Femur (tissue), 1 donor: ENCODE data around the gene ABCC4.

Source experiments
- DNase-seq: peaks from one replicate; pipeline ENCODE4 v3.0.0-alpha.2; 2017

Gene ABCC4

DNA sequence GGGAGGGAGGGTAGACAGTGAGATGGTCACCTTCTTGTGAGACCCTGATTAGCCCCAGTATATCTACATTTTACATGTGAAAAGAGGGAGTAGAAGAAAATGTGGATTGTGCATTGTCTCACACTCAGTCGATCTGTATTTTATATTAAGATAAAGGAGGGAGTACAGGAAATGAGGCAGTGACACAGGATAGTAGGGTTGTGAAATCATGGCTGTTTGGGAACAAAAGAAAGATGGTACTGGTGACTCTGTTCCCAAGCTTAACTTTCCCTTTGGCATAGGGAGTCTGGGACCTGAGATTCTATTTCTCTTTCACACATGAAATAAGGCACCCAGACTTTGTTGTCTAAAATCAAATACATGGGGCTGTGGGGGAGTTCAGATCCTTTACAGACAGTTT is 194.7 kb downstream of the ABCC4 start:
- DNase-seq, result no peak

DNA sequence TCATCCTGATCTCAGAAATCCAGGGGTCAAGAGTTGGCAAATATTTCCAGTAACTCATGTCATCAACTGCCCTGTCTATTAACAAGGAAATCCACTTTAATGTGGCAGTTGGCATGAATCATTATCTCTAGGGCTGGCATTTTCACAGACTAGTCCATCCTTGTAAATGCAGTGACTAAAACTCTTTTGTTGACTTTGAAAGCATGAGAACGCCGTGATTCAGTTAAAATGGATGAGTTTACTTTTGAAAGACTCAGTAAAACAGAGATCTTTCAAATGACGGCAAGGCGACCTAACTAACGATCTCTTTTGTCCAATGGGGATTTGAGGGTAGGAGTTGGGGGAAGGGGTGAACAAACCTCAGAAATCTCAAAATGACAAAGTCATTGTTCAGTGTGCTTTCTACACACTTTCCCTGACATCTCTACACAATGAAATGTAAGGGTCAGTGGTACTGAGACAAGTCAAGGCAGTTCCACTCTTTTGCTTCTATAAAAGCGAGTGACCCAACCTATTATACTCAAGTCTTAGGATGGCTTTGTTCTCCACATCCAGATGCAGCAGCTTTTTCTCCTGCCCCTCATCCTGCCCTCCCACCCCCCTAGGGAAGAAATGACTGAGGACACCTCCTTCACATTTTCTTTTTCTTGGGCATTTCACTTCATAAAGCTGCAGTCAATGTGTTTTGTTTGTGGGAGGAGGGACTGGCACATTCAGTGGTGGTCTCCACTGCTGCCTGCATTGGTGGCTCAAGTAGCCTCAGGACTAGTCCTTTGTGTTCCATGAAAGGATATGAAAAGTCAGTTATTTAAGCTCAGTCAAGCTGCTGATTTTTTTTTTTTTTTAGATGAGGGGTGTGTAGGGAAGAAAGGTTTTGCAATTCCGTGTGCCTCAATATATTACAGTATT is 200.5 kb downstream of the ABCC4 start:
- no peak for DNase-seq

DNA sequence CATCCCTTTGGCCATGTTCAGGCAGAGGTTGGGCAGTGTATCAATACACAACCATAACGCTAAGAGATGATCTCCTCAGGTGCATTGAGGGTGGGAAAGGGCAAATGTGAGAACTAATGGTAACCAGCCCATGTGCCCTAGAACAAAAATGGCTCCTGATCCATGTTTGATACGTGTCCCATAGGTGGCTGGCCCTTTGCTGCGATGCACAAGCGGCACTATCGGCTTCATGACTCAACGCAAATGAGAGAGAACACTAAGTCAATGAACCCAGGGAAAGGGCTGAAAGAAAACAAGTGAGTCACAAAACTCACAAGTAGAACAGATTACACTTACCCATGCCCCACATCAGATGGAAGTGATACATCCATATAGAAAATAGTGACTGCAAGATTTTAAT is 201.7 kb downstream of the ABCC4 start:
- DNase-seq, result no peak

DNA sequence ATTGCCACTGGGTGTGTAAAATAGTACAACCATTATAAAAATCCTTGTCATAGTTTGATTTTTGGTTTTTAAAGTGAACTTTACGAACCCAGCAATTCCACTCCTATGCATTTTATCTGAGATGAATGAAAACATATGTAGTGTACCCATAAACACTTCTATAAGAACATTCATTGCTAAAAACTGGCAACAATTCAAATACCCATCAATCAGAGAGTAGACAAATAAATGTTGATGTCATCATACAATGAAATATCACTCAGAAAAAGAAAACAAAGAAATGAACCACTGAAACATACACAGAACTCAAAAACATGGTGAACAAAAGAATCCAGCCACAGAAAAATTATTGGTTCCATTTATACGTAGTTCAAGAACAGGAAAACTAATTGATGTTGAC is 202.3 kb downstream of the ABCC4 start:
- DNase-seq, result no peak

DNA sequence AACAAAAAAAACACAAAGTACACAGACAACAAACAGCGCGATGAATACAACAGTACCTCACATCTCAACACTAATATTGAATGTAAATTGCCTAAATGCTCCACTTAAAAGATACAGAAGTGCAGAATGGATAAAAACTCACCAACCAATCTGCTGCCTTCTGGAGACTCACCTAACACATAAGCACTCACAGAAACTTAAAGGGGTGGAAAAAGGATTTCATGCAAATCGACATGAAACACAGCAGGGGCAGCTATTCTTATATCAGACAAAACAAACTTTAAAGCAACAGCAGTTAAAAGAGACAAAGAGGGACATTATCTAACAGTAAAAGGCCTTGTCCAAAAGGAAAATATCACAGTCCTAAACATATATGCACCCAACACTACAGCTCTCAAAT is 209.5 kb downstream of the ABCC4 start:
- no peak for DNase-seq

DNA sequence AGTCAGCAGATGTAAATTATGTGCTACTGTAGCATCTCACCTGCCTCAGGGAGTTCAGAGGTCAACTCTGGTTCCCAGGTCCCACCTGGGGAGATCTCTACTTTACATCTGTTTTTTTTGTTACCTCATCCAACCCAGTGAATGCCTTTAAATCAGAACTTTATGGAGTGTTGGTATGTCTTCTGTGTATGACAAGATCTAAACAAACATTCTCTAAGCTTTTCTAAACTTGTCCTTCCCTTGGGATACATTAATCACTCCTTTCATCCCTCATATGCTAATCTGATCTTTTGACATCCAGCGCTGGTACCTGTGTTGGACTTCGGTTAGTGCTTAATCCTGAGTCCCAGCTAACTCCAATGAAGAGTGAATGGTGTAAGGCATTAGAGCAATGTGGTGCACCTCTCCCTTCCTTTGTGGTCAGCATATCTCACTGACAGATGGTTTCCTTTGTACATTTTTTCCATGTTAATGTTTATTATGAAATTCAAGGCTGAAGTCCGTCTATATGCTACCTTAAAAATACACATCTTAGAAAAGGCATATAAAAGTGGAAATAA is 213.4 kb downstream of the ABCC4 start:
- DNase-seq, result no peak

DNA sequence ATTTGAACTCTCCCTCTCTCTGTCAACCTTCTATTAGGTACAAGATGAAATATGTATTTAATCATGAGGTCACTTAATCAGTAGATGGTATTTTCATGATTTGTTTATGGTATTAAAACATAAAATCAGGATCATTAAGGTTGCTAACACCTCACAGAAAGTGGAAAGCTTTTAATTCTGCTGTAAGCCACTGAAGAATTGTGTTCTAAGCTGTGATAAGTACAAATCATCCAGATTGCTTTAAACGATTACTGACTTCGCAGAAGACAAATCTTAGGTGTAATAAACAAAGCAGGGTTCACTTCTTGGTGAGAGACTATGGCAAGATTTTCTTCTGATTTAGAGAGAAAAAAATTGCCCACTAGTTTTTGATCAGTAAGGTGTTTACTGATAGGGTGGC is 214.5 kb downstream of the ABCC4 start:
- no peak for DNase-seq

DNA sequence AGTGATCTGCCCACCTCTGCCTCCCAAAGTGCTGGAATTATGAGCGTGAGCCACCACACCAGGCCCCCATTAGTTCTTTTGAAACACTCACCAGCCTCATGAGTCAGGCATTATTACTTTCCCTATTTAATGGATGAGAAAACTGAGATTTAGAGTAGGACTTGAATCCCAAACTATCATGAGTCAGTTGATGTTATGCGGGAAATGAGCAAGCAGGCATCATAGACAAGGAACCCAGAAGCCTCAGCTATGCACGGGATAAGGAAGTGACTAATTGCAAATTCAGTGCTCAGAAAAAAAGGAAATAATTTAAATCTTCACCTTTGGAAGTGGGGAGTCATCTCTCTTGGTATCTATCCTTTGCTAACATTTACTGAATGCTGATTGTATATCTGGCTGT is 217.5 kb downstream of the ABCC4 start:
- DNase-seq, result no peak

DNA sequence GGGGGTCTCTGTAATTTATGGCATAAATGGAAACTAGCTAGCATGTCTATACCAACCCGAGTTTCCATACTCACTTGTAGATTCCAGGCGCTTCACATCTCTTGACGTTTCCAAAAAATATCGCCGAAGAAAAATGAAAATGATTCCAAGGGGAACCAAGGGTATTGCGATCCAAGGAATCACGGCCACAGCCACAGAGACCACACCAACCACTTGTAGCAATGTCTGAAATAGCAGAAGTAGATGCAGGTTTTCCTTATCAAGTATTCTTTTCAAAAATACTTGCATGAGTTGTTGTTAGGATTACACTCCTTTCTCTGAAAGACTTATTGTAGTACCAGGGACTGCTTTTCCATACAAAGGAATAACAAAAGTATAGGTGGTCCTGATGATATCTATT is 218.2 kb downstream of the ABCC4 start:
- no peak for DNase-seq

DNA sequence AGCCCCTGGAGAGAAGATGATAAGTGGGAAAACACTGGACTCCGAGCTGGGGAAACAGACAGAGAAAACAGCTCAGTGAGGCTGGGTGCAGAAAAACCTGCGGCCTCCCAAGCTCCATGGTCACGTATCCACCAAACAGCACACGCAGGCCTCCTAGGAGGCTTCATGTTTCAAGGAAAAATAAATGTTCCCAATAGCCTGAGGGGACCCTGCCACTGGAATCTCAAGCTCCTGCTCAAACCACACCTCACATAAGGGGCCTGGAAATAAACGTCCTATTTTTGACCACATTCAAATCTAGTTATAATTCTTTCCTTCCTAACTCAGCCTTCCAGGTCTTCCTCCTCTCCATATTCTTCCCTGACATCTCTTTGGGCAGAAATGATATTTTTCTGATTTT is 225.7 kb downstream of the ABCC4 start:
- no peak for DNase-seq

DNA sequence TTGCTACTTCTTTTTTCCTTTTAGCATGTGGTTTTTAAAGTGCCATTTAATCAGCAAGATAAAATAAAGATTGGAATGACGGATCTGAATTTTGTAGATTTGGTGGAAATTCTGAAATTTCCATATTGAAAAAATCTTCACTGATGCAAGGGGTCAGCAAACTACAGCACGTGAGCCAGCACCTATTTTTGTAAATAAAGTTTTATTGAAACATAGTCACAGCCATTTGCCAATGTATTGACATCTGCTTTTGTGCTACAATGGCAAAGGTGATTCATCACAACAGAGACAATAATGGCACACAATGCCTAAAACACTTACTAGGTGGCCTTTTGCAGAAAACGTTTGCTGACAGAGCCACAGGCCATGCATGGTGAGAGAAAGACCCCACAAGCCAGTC is 226.4 kb downstream of the ABCC4 start:
- no peak for DNase-seq

DNA sequence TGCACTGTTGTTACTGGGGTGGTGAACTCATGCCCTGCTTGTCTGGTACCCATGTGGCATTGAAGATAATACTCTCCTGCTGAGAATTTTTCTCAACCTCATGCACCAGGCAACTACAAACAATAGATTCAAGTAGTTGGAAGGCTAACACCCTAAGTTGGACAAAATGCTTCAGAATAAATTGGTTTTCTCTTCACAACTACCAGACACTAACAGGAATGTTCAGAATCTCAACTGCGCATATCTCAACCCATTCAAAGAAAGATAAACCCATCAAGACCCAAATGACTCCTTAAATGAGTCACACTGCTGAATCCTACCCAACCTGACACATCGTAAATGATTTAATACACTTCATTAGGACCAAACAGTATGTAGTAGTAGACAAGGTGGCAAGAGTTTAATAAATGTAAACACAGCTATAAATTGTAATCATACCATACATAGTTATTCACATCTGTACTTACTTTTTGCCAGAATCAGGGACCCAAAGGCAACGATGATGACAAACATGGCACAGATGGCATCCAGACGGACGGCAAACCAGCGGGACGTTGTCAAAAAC is 227.4 kb downstream of the ABCC4 start:
- no peak for DNase-seq

DNA sequence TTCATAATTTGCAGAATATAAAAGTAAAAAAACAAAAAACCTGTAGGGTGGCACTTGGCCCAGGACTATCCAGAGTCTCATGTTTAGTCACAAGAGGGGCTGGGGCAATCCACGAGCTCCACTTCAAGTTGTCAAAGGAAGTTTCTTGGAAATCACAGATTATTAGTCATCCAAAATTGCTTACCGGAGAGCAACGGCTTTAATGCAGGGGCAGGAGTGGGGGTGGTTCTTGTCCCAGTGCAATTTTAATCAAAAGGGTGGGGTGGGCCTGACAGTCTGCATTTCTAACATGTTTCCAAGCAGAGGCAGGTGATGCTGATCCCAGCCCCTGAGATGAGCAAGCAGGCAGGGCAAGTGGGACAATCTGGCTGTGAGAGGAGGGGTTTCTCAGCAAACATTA is 233.9 kb downstream of the ABCC4 start:
- DNase-seq, result no peak

DNA sequence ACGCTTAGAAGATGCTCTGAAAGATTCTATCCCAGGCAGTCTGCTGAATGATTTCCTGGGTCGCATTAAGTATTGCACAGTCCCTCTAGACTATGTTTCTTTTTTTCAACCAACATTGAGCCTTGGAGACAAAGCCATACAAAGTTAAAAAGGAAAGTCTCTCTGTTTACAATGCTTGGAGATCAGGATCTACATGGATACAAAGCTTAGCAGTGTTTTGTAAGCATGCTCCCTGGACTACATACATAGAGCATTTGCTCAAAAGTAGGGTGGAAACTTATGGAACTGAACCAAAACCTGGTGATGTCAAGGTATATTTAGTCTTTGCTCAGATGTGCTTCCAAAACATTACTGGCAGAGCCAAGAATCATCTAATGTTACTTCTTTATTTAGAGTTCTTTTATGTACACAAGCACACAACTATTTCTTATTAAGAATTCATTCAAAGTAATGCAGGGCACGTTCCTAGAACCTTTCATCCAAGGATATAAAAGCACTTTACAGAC is 241.2 kb downstream of the ABCC4 start:
- DNase-seq, result no peak

DNA sequence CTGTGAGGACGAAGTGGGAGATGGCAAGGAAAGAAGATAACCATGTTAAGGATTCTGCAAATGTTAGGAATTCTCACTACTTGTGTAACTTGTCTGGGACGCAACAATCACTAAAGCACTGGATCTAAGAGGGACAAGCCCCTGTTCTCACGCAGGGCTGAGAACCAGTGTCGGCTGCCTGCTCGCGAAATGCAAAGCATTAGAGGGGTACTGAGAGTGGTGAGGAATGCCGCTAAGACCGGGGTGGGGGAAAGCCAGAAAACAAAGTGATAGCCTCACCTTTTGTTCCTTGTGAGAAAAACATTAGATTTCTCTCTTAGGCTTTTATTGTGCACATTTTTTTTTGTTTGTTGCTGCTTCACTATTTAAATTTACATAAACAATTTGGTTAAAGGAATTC is 241.9 kb downstream of the ABCC4 start:
- DNase-seq, result no peak

DNA sequence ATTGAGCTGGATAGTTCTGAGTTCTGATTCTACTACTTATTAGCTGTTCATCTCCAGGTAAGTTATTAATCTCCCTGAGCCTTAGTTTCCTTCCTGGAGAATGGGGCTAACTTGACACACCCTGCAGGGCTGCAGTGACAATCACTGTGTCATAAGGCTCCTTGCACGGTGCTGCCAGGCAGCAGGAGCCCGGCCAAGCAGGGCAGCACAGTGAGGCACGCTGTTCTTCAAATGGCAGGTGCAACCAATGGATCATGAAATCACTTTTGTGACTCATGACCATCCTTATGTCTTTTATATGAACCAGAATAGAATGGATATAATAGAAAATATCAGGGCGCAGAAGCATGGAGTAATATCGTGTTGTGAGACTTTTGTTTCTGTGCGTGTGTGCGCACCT is 242.6 kb downstream of the ABCC4 start:
- DNase-seq, result no peak

DNA sequence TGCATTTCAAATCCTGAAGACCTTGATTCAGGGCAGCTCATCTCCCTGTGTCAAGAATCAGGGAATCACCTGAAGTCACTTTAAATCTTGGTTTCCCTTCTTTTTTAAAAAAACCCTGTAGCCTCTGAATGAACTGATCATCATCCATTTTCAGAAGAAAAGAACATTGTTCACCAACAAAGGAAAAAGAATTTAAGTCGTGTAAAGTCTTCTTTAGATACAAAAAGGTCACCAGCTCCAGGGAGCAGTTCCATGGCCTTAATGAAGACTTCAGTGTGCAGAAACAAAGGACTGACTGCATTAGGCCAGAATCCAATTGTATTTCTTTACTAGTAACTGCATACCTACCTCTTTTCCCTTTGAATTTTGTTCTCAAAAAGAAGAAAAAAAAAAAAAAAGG is 245.0 kb downstream of the ABCC4 start:
- no peak for DNase-seq

DNA sequence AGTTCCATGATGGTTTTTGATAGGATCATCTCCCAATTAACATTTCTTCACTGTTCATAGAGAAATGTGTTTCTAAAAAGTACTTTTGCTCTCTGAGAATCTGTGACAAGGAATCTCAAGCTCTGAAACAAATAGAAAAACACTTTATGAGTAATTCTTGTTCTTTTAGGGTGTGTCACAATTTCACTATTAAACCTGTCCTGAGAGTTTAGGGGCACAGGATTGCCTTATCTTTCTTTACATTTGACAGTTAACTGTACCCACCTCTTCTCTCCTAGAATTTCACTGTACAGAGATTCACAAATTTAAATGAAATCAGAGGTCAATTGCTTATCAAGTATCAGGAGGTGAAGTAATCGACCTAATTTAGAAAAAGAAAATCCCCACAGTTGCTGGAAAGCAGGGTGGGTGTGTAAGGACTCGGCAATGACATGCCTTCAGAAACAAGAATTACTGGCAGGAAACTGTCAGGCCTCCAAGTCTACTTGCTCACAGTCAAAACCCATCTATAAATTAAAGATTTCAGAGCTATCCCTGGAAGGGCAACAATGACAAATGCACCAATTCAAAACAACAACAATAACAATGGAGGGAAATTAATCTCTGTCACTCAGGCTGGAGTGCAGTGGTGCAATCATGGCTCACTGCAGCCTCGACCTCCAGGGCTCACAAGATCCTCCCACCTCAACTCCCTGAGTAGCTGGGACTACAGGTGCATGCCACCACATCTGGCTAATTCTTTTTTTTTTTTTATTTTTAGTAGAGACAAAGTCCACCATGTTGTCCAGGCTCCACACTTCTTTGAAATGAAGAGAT is 250.2 kb downstream of the ABCC4 start:
- DNase-seq, result no peak

DNA sequence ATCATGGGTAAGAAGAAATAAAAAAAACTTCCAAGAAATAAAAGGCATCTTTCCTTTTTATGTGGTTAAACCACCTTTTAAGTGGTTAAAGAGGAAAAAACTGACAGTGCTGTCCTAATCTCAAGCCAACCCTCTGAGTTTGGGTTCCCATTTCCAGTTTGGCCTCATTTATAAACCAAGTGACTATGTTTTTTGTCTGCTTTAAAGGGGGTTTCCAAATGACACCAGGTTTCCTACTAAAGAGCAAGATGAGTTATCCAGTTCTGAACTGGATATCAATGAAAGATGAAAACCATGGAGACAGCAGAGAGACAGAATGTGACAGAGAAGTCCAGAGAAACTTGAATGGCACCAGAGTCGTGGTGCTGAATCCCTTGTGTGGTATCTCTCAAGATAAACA is 251.5 kb downstream of the ABCC4 start:
- DNase-seq, result no peak

DNA sequence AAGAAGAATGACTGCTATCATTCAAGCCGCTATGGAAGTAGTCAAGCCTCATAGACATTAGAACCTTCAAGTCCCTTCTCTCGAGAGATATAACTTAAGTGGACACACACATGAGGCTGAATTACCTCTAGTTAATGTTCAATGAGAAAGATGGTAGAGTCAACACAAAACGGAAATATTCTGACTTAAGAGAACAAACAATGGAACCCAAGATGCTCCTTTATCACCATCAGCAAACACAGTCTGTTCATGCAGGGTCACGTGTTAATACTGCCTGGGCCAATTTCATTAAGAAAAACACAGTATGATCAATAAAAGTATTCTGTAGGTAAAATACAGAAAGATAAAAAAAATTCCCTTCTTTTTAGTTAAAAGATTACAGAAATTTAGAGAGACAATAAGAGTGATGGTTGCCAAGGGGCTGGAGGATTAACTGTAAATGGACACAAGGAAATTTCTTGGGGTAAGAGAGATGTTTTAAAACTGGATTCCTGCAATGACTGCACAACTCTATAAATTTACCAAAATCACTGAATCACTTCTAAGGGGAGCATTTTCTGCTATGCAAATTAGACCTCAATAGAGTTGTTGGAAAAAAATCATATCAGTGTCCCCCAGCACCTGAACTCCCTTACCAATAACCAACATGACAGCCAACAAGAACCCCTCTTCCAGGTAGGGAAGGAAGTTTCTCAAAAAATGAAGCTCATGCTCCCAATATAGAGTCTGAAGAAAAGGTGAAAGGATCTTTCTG is 256.6 kb downstream of the ABCC4 start:
- DNase-seq, result no peak

DNA sequence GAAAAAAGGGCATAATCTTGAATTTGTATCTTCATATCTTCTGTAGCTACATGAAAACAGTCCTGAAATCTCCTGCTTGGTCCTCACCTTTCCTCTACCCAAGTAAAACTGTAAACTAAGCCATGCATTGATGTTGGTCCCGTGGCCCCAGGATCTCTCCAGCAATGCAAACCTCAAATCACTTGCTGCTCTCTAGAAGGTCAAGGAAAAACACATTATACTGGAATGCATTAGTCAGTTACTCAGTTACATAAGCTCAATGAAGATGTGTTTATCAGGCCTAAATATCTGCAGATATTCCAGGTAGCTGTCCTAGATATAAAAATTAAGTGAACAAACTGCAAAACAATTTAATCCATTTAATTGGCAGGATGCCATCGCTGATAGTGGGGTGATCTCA is 261.8 kb downstream of the ABCC4 start:
- no peak for DNase-seq

DNA sequence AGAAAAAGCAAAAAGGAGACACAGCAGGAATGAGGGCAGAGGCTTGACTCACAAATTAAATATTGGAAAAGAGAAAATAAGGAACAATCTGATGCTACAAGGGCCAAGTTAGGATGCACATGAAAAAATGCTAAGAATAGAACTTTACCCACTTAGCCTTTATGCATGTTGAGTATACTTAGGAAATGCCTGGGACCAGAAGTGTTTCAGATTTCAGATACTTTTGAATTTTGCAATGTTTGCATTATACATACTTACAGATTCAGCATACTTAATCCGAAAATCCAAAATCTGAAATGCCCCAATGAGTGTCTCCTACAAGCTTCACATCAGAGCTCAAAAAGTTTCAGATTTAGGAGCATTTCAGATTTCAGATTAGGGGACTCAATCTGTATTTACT is 262.3 kb downstream of the ABCC4 start:
- no peak for DNase-seq
